ENCODE measurements around the gene STRADA. TPM values are rescaled to one million over a fixed set of nuclear protein-coding genes. Genes with fewer than 3 reads are reported as not detected.

Gene STRADA, protein sequence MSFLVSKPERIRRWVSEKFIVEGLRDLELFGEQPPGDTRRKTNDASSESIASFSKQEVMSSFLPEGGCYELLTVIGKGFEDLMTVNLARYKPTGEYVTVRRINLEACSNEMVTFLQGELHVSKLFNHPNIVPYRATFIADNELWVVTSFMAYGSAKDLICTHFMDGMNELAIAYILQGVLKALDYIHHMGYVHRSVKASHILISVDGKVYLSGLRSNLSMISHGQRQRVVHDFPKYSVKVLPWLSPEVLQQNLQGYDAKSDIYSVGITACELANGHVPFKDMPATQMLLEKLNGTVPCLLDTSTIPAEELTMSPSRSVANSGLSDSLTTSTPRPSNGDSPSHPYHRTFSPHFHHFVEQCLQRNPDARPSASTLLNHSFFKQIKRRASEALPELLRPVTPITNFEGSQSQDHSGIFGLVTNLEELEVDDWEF
- 14.4 and 15.1 TPM in 2 replicates for total RNA-seq

GRCh38 chr17:63741408-63742173, at the start of gene STRADA:
Gene STRADA, minus strand, starts transcription at chr17:63741799. Its CDS starts 13,430 bp downstream, at chr17:63728369.

GRCh38 chr17:63774141-63774968, 32.8 kb upstream of the STRADA start, which contains the start of gene DDX42:
Gene DDX42, plus strand, starts transcription at chr17:63774170. Its CDS starts 12,880 bp downstream, at chr17:63787050.

GRCh38 chr17:63773272-63774140, 31.9 kb upstream of the STRADA start, which contains the start of gene CCDC47:
Gene CCDC47, minus strand, starts transcription at chr17:63773597. Its CDS starts 7,422 bp downstream, at chr17:63766175.

GRCh38 chr17:63699638-63700527, 41.7 kb downstream of the STRADA start, which contains the start of gene LIMD2:
Gene LIMD2, minus strand, starts transcription at chr17:63700125. Its CDS starts 827 bp downstream, at chr17:63699298.

Other genes starting within 250 kb of the STRADA start
- gene KCNH6, start 218.4 kb downstream of the STRADA start, total RNA-seq = not detected in 2 replicates
- 10.7 and 16.3 TPM in 2 replicates for gene DCAF7, start 191.3 kb downstream of the STRADA start, total RNA-seq
- gene TACO1, start 140.9 kb downstream of the STRADA start, total RNA-seq = 13.0 and 31.1 TPM in 2 replicates
- 23.4 and 33.7 TPM in 2 replicates for gene MAP3K3, start 119.4 kb downstream of the STRADA start, total RNA-seq
- 6.1 and 6.2 TPM in 2 replicates for gene LIMD2, start 41.7 kb downstream of the STRADA start, total RNA-seq
- gene CCDC47, start 31.8 kb upstream of the STRADA start, total RNA-seq = 87.7 and 112 TPM in 2 replicates
- 56.9 and 70.9 TPM in 2 replicates for gene DDX42, start 32.4 kb upstream of the STRADA start, total RNA-seq
- 50.5 and 127 TPM in 2 replicates for gene PSMC5, start 85.6 kb upstream of the STRADA start, total RNA-seq
- 116 and 168 TPM in 2 replicates for gene FTSJ3, start 85.9 kb upstream of the STRADA start, total RNA-seq
- gene SMARCD2, start 100.9 kb upstream of the STRADA start, total RNA-seq = 58.3 and 83.8 TPM in 2 replicates
- not detected in 2 replicates for gene CSH2, start 131.9 kb upstream of the STRADA start, total RNA-seq
- gene GH2, start 140.1 kb upstream of the STRADA start, total RNA-seq = not detected in 2 replicates
- gene CSH1, start 154.8 kb upstream of the STRADA start, total RNA-seq = not detected in 2 replicates
- gene CSHL1, start 169.5 kb upstream of the STRADA start, total RNA-seq = not detected in 2 replicates
- gene GH1, start 177.0 kb upstream of the STRADA start, total RNA-seq = not detected in 2 replicates
- gene CD79B, start 190.5 kb upstream of the STRADA start, total RNA-seq = 1.1 and 5.4 TPM in 2 replicates
- gene SCN4A, start 231.1 kb upstream of the STRADA start, total RNA-seq = under 0.01 TPM in 1 of 2 replicates, not detected in the other